Activated naive CD4-positive, alpha-beta T cell (primary cell): ENCODE data around the gene NXPH4.

Experiments
- DNase-seq, 4 experiments: peaks; one replicate each; lab custom pipeline; 2025; lab: John Stamatoyannopoulos, UW

NXPH4 gene

GRCh38 chr12:57183939-57184725, 32.5 kb upstream of the NXPH4 start:
- no peak for DNase-seq

DNA sequence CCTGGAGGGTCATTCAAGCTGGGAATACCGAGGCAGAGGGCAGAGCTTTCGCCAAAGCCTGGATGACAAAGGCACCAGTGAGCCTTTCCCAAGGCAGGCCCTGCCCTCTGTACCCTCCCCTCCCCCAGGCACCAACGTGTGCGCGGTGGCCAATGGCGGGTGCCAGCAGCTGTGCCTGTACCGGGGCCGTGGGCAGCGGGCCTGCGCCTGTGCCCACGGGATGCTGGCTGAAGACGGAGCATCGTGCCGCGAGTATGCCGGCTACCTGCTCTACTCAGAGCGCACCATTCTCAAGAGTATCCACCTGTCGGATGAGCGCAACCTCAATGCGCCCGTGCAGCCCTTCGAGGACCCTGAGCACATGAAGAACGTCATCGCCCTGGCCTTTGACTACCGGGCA, 31.2 kb upstream of the NXPH4 start:
- DNase-seq: no peak

- no peak for DNase-seq
Measured at GRCh38 chr12:57185906-57186508, 30.6 kb upstream of the NXPH4 start.

DNA sequence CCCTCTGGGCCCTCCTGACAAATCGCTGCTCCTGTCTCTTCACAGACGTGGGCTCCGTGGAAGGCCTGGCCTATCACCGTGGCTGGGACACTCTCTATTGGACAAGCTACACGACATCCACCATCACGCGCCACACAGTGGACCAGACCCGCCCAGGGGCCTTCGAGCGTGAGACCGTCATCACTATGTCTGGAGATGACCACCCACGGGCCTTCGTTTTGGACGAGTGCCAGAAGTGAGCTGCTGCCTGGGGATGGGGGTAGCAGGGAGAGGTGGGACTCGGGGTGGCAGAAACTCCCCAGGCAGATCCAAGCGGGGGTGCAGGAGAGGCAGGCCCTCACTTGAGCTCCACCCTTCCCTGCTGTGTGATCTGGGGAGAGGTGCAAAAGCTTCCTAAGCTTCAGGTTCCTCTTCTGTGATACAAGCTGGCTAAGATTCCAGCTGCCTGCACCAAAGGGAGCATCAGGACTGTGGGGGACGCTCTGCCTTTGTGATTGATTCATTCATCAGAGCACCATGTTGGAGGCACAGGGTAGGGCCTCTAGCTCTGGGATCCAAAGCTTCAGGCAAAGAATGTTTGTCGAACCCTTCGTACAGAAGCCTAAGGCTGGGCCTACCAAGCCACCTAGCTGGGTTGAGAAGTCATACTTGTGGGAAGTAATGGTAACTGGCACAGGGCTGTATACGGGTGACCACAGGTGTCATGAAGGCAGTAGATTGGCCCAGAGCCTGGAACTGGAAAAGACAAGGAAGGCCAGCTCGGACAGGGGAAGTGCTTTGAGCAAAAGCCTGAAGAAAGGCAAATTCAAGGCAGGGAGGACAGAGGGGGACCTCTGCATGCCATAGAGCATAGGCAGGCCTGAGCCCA, 29.1 kb upstream of the NXPH4 start:
- no peak for DNase-seq

DNA sequence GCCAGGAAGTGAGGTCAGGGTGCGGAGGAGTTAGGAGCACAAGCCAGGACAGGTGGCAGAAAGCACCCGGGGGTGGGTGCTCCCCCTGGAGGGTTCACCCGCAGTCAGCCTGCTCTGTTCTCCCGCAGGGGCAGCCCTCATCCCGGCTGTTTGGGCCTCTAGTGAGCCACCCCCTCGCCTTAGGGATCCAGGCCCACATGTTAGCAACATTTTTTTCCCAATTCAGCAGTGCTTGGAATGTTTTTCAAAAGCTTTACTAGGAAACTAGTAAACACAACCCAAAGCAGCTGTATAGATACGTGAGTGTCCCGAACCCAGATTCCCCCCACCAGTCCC, 28.5 kb upstream of the NXPH4 start:
- no peak for DNase-seq

GRCh38 chr12:57190037-57190436, 26.6 kb upstream of the NXPH4 start:
- no peak for DNase-seq

GRCh38 chr12:57190821-57191220, 25.8 kb upstream of the NXPH4 start:
- no peak for DNase-seq

DNA sequence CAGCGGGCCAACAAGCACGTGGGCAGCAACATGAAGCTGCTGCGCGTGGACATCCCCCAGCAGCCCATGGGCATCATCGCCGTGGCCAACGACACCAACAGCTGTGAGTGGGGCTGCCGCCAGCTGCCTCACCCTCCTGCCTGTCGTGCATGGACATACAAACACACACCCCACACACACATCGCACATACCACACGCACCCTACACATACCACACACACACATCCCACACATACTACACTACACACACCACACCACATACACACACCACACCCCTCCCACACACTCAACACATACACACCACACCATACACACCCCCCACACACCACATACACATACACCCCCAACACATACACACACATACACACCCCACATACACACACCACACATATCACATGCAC, 25.2 kb upstream of the NXPH4 start:
- no peak for DNase-seq

DNA sequence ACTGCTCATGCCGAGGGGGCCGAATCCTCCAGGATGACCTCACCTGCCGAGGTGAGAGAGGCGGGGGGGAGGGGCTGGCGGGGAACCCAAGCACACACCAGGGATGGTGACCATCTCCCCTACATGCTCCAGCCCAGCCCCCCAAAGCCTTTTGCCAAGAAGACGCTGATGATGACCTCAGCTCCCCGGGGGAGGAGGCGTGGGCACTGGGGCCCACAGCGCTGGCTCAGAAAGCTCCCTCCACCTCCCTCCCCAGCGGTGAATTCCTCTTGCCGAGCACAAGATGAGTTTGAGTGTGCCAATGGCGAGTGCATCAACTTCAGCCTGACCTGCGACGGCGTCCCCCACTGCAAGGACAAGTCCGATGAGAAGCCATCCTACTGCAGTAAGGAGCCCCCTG, 23.7 kb upstream of the NXPH4 start:
- DNase-seq: no peak

GRCh38 chr12:57193706-57194245, 22.8 kb upstream of the NXPH4 start:
- no peak for DNase-seq

DNA sequence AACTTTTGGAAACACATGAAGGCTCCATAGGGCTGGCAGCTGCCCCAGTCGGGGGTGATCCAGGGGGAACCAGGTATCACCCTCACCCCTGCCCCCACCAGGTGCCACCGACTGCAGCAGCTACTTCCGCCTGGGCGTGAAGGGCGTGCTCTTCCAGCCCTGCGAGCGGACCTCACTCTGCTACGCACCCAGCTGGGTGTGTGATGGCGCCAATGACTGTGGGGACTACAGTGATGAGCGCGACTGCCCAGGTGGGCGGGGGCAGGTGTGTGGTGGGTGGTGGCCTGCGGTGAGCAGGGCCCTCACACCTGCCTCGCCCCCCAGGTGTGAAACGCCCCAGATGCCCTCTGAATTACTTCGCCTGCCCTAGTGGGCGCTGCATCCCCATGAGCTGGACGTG, 22.3 kb upstream of the NXPH4 start:
- no peak for DNase-seq

GRCh38 chr12:57195186-57195585, 21.4 kb upstream of the NXPH4 start:
- DNase-seq: no peak

DNA sequence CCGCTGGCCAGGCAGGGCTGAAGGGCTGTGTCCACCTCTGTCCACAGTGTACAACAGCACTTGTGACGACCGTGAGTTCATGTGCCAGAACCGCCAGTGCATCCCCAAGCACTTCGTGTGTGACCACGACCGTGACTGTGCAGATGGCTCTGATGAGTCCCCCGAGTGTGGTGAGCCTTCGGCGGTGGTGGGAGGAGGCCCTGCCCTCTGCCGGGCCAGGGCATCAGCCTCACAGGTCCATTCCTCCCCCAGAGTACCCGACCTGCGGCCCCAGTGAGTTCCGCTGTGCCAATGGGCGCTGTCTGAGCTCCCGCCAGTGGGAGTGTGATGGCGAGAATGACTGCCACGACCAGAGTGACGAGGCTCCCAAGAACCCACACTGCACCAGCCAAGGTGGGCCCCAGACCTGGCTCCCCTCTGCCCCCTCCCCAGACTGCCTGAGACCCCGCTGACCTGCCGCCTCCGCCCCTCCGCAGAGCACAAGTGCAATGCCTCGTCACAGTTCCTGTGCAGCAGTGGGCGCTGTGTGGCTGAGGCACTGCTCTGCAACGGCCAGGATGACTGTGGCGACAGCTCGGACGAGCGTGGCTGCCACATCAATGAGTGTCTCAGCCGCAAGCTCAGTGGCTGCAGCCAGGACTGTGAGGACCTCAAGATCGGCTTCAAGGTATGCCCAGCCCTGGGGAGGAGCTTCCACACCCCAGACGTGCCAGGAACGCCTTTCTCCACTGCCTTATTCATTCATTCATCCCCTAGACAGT, 20.8 kb upstream of the NXPH4 start:
- DNase-seq: no peak

DNA sequence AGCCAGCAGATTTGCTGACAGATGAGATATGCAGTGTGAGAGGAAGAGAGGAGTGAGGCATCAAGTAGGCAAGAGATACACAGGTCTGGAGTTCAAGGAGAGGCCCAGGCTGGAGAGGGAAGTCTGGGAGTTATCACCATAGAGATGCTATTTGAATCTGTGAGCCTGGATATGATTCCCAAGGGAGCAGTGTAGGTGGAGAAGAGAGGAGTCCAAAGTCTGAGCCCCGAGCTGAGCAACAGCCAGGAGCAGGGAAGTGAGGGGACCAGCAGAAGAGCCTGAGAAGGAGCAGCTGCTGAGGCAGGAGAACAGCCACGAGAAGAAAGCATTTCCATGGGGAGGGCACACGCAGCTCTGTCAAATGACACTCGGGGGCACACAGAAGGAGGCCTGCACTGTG, 20.2 kb upstream of the NXPH4 start:
- no peak for DNase-seq

DNA sequence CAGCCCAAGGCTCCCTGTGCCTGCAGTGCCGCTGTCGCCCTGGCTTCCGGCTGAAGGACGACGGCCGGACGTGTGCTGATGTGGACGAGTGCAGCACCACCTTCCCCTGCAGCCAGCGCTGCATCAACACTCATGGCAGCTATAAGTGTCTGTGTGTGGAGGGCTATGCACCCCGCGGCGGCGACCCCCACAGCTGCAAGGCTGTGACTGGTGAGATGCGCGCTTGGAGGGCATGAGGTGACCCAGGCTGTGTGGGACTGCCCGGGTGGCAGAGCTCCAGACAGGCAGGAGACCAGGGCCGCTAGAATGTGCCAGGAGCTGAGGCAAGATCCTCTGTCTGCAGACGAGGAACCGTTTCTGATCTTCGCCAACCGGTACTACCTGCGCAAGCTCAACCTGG, 19.6 kb upstream of the NXPH4 start:
- DNase-seq: no peak

DNA sequence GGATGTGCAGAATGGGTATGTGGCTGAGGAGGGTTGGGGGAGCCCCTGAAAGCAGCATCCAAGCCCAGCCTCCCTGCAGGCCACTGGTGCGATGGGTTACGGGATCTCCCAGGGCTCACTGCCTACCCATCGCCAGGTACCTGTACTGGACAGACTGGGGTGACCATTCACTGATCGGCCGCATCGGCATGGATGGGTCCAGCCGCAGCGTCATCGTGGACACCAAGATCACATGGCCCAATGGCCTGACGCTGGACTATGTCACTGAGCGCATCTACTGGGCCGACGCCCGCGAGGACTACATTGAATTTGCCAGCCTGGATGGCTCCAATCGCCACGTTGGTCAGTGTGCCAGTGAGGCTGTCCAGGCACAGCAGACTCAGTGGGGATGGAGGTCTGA, 18.3 kb upstream of the NXPH4 start:
- DNase-seq: no peak

- no peak for DNase-seq
Measured at GRCh38 chr12:57199191-57199590, 17.4 kb upstream of the NXPH4 start.

- no peak for DNase-seq
Measured at GRCh38 chr12:57200497-57200896, 16.1 kb upstream of the NXPH4 start.

GRCh38 chr12:57201219-57201618, 15.4 kb upstream of the NXPH4 start:
- no peak for DNase-seq

DNA sequence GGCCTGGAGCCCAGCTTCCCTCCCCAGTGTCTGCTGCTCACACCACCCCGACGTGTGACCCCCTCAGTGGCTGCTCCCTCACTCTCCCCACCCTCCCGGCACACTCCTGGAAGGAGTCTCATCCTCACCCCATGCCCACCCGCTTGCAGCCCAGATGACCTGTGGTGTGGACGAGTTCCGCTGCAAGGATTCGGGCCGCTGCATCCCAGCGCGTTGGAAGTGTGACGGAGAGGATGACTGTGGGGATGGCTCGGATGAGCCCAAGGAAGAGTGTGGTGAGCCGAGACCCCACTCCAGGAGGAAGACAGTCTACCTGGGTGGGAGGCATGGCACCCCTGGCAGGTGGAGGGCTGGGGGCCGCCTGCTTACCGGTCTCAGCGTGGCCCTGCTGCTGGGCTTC, 15.0 kb upstream of the NXPH4 start:
- no peak for DNase-seq

- DNase-seq: no peak
Measured at GRCh38 chr12:57202321-57202720, 14.3 kb upstream of the NXPH4 start.

- DNase-seq: no peak
Measured at GRCh38 chr12:57203201-57203600, 13.4 kb upstream of the NXPH4 start.
